Mucosa of descending colon (tissue), 3 donors: ENCODE data around the gene FGD3. TPM values are rescaled to one million over a fixed set of nuclear protein-coding genes. Genes with fewer than 3 reads are reported as not detected.
"Not testable (repeated sequence)": the region's sequence is repeated elsewhere in the genome, so short reads cannot be mapped to it uniquely, and the experiment has no call there.

Experiments
- ATAC-seq: fragments of 200-7000 bp; cut with Tn5 transposase; one replicate; pipeline ENCODE4 v1.9.1; 2020; ENCODE audit warnings: mild to moderate bottlenecking, moderate library complexity
- DNase-seq, 3 donors: peaks; one replicate each; pipeline ENCODE4 v3.0.0-alpha.2; 2020
- H3K36me3 ChIP-seq: fragments of 200-600 bp; one replicate; pipeline ENCODE4 v1.8.0; 2021; ENCODE audit warnings: low read depth, mild to moderate bottlenecking
- H3K4me1 ChIP-seq: fragments of 200-600 bp; one replicate; pipeline ENCODE4 v1.8.0; 2021; ENCODE audit warnings: low read depth, mild to moderate bottlenecking
- H3K4me3 ChIP-seq: fragments of 200-600 bp; one replicate; pipeline ENCODE4 v1.8.0; 2021; ENCODE audit warnings: mild to moderate bottlenecking
- H3K9me3 ChIP-seq: fragments of 200-600 bp; one replicate; pipeline ENCODE4 v1.8.0; 2021; ENCODE audit warnings: mild to moderate bottlenecking
- CTCF ChIP-seq: fragments of 200-600 bp; IDR thresholded peaks from one replicate; pipeline ENCODE4 v1.8.0; 2022; ENCODE audit warnings: antibody characterized with exemption, mild to moderate bottlenecking
- intact Hi-C, 2 donors: fragments of 100-400 bp; cut with DNase I in 1 of 2; cut with micrococcal nuclease in 1 of 2; formaldehyde crosslinking; loops; one replicate each; pipeline versions ENCODE4 v1.11.0 to v1.11.1; 2022; cut with DNase I, micrococcal nuclease
- long read RNA-seq, 2 donors: library from polyadenylated mRNA; unstranded; transcript quantifications; one replicate each; pipeline ENCODE4 v2.0.0, GENCODE V29; 2019 to 2021
- total RNA-seq, 3 donors: library from RNA; stranded (reverse); fragmentation: NEBNext Ultra II Directional in 2 of 3; extraction: Animal tissue kit (Norgen Biotek cat#: 25700) in 2 of 3; gene quantifications; one replicate each; pipeline versions ENCODE4 v1.2.1 to v1.2.4, GENCODE V29; 2021 to 2023
- donor health status: DM: no; HTN: no; CAD: no; lungs with moderate emphysema.
- donor health status: DM: no; HTN: no; CAD: no.
- donor health status: DM: no; HTN: yes; CAD: no.

The FGD3 gene
- 1 to 10 TPM; 3.3 to 5.4 (median 5.3) TPM for total RNA-seq
- long read RNA-seq, donor 1, partial matches to known transcripts: 3 of 4 reads
- long read RNA-seq, donor 1, other reads (novel, unspliced or antisense): 0 of 4 reads
- long read RNA-seq, donor 2, partial matches to known transcripts: 1 of 2 reads
- long read RNA-seq, donor 2, other reads (novel, unspliced or antisense): 0 of 2 reads

- peak; percentile 73 for ATAC-seq
- peak in 1 of 3 donors; percentile 46 for DNase-seq
- intact Hi-C loops: no loop called here
- H3K9me3 ChIP-seq: no peaks in the 10 kb centered on the region
- H3K4me3 ChIP-seq: no peak within 1 kb of the TSS
- no peak for TF ChIP-seq CTCF
- H3K36me3 ChIP-seq: no peaks in the 10 kb centered on the region
- H3K4me1 ChIP-seq: peaks cover under 1% of the 10 kb centered on the region
Measured at GRCh38 chr9:92947268-92948037, at the start of gene FGD3. TSS of gene FGD3 (plus strand) at chr9:92947523. CDS start at chr9:92976257, 28,734 bp downstream.

GRCh38 chr9:92905137-92905536, 42.2 kb upstream of the FGD3 start:
- H3K4me3 ChIP-seq, ATAC-seq, H3K36me3 ChIP-seq, DNase-seq, H3K9me3 ChIP-seq, H3K4me1 ChIP-seq, intact Hi-C loops: not testable (repeated sequence)

- DNase-seq: peak in 1 of 3 donors; percentile 25
- Histone ChIP-seq H3K9me3 (no peaks in the 10 kb centered on the region), H3K4me3 (no peak overlapping the region), H3K36me3 (no peaks in the 10 kb centered on the region), H3K4me1 (no peaks in the 10 kb centered on the region)
- no peak for TF ChIP-seq CTCF
- intact Hi-C loops: no loop called here
- peak; percentile 11 for ATAC-seq
Measured at GRCh38 chr9:92911511-92912475, 35.5 kb upstream of the FGD3 start.

GRCh38 chr9:92917176-92917800, 30.0 kb upstream of the FGD3 start:
- Histone ChIP-seq H3K4me1 (no peaks in the 10 kb centered on the region), H3K9me3 (no peaks in the 10 kb centered on the region), H3K36me3 (no peaks in the 10 kb centered on the region), H3K4me3 (no peak overlapping the region)
- ATAC-seq (no peak), DNase-seq (peak in 1 of 3 donors; percentile 9)
- no peak for TF ChIP-seq CTCF
- intact Hi-C loops: no loop called here

GRCh38 chr9:92920437-92920836, 26.9 kb upstream of the FGD3 start:
- intact Hi-C loops: no loop called here
- no peaks in the 10 kb centered on the region for H3K36me3 ChIP-seq
- DNase-seq (no peak), ATAC-seq (no peak)
- H3K4me3 ChIP-seq: no peak overlapping the region
- no peaks in the 10 kb centered on the region for H3K9me3 ChIP-seq
- H3K4me1 ChIP-seq: no peaks in the 10 kb centered on the region
- TF ChIP-seq CTCF: no peak
